ENCODE results near the gene CDH5. TPM values are rescaled to one million over a fixed set of nuclear protein-coding genes. Genes with fewer than 3 reads are reported as not detected.

The CDH5 gene
- total and polyA plus RNA-seq, 2 of the 4 experiments (the other 2 are of a cell fraction) = not detected

GRCh38 chr16:66416939-66417700, 50.6 kb downstream of the CDH5 start:
- no peak for ATAC-seq (ENCODE audit: low read depth)
- no peak overlapping the region for H3K4me3 ChIP-seq (ENCODE audit: insufficient read depth, low read depth, low read length)
- POLR2A ChIA-PET (ENCODE audit: unreplicated experiment) = no interaction called here

More at GRCh38 chr16:66416939-66417700, 50.6 kb downstream of the CDH5 start:
- H4K8ac ChIP-seq (ENCODE audit: low read depth in 2 of 2, low read length in 2 of 2) = no peak overlapping the region
- no peak overlapping the region for H2BK15ac ChIP-seq (ENCODE audit: low read depth, low read length)
- dilution Hi-C loops (cut with HindIII; ENCODE audit: low sequenced_read_pairs, unreplicated experiment) = no loop called here
- no peak overlapping the region for H4K5ac ChIP-seq (ENCODE audit: low read depth, low read length)
- no peak overlapping the region for H2BK120ac ChIP-seq (ENCODE audit: low read depth, low read length)
- TF ChIP-seq CEBPB (IDR thresholded peaks at IDR 0.05; ENCODE audit: low read depth, low read length) (peak; percentile 16; the same call in 1 of the 2 replicates), POLR2A (IDR thresholded peaks at IDR 0.05; ENCODE audit: low read depth, low read length) (no peak)
- in situ Hi-C loops (cut with MboI; ENCODE audit: low sequenced_read_pairs) = no loop called here
- no peaks in the 10 kb centered on the region for H3K4me1 ChIP-seq (ENCODE audit: control insufficient read depth, insufficient read depth, low read length)
- peaks cover 21% of the 10 kb centered on the region for H3K27me3 ChIP-seq (ENCODE audit: control insufficient read depth, insufficient read depth, low read length)
- H2AK5ac ChIP-seq (ENCODE audit: low read depth, low read length) = no peak overlapping the region
- no peaks in the 10 kb centered on the region for H4K20me1 ChIP-seq (ENCODE audit: insufficient read depth, low read length)
- BruUV-seq (replicated peaks) = no TSS peak
- no peak overlapping the region for H3K9ac ChIP-seq (ENCODE audit: low read depth, low read length)
- H3K36me3 ChIP-seq (ENCODE audit: control insufficient read depth, insufficient read depth, low read length) = no peaks in the 10 kb centered on the region
- WGBS, 2 experiments (ENCODE audit: extremely low coverage in 2 of 2, insufficient read length in 1 of 2) = no CpG with 5 or more reads among the region's 9 CpGs
- H3K4me2 ChIP-seq (ENCODE audit: low read depth, low read length) = no peak overlapping the region
- no peak overlapping the region for H2AK9ac ChIP-seq (replicated peaks; ENCODE audit: low read depth, low read length, poor library complexity)
- no peak overlapping the region; the same call in 1 of the 2 replicates for H3K56ac ChIP-seq (ENCODE audit: extremely low read depth, insufficient read depth, low read length)
- H3K27ac ChIP-seq (ENCODE audit: insufficient read depth, low read length) = no peak overlapping the region
- intact Hi-C loops (cut with micrococcal nuclease) = no loop called here
- peak; percentile 58 for DNase-seq
- CTCF ChIA-PET = no interaction called here
- no peak overlapping the region for H2BK20ac ChIP-seq (ENCODE audit: low read depth, low read length)
- no peak overlapping the region for H4K91ac ChIP-seq (ENCODE audit: insufficient read depth, low read depth, low read length)
- H2AFZ ChIP-seq (replicated peaks; ENCODE audit: low read length, poor library complexity) = no peak overlapping the region
- H3K79me1 ChIP-seq (ENCODE audit: low read depth in 1 of 2, low read length in 2 of 2) = no peaks in the 10 kb centered on the region
- H3K23ac ChIP-seq (ENCODE audit: low read depth, low read length) = no peak overlapping the region
- H3K4ac ChIP-seq (ENCODE audit: low read depth, low read length) = no peak overlapping the region
- H3K9me1 ChIP-seq (ENCODE audit: insufficient read depth, low read length) = no peaks in the 10 kb centered on the region
- no peak overlapping the region for H2BK5ac ChIP-seq (ENCODE audit: low read depth, low read length, poor library complexity, severe bottlenecking)
- no peak overlapping the region for H3K18ac ChIP-seq (ENCODE audit: low read depth, low read length)
- peaks cover 2% of the 10 kb centered on the region; the same call in 1 of the 2 replicates for H3K9me3 ChIP-seq (ENCODE audit: control insufficient read depth, insufficient read depth, low read length)
- H3K14ac ChIP-seq (replicated peaks; ENCODE audit: low read depth, low read length) = no peak overlapping the region

Data from IMR-90 (cell line).